AG09309 (cell line): ENCODE results near the gene OSBPL3.

Source experiments
- DNase-seq: peaks from one replicate; pipeline ENCODE4 v3.0.0-alpha.2; 2010; ENCODE audit warnings: low read depth
- H3K4me3 ChIP-seq: 2 replicates; pipeline ENCODE4 v1.5.1; 2011; ENCODE audit warnings: mild to moderate bottlenecking, low read depth, low read length, moderate library complexity; ENCODE audit not compliant: control insufficient read depth
- CTCF ChIP-seq: IDR thresholded peaks from 2 replicates; pipeline ENCODE4 v1.5.1; 2011; ENCODE audit warnings: mild to moderate bottlenecking, low read depth, low read length, inconsistent platforms; ENCODE audit not compliant: insufficient read depth, control insufficient read depth; ENCODE audit errors: missing control alignments

Gene OSBPL3

DNA sequence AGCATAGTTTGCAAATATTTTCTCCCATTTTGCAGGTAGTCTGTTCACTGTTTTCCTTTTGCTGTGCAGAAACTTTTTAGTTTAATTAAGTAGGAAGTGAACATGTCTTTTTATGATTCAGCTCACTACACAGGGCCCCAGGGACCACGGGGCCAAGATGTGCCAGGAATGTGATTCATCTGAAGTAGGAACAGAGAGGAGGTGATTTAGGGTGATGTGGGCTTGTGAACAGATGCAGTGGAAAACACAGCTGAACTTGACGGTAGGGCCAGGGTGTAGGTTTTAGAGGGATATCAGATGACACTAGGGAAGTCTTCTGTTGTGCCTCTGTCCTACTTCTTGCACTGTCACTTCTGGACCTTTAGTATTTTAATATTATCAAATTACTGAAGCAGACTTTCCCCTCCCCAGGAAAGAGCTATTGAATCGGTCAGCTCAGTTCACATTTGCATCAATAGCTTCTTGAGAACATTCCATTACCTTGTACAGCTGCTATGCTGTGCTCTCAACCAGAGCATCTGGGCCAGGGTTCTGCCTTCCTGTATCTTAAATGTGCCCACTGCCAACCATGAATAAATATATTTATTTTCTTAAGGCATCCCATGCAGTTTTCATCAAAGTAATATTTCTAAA is 96.9 kb downstream of the OSBPL3 start:
- H3K4me3 ChIP-seq: no peak overlapping the region
- TF ChIP-seq CTCF: no peak
- peak; percentile 42 for DNase-seq

DNA sequence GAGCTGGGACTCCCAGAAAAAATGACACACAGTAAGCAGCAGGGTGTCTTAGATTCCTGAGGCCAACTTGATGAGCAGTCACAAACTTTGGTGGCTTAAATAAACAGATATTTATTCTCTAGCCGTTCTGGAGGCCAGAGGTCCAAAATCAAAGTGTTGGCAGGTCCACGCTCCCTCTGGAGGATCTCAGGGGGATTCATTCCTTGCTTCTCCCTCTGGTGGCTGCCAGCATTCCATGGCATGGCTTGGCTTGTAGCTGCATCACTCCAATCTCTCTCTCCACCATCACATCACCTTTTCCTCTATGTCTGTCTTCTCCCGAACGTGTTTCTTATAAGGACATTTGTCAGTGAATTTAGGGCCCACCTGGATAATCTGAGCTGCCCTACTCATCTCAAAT is 98.4 kb downstream of the OSBPL3 start:
- H3K4me3 ChIP-seq: no peak overlapping the region
- peak; percentile 20 for TF ChIP-seq CTCF
- DNase-seq: no peak

DNA sequence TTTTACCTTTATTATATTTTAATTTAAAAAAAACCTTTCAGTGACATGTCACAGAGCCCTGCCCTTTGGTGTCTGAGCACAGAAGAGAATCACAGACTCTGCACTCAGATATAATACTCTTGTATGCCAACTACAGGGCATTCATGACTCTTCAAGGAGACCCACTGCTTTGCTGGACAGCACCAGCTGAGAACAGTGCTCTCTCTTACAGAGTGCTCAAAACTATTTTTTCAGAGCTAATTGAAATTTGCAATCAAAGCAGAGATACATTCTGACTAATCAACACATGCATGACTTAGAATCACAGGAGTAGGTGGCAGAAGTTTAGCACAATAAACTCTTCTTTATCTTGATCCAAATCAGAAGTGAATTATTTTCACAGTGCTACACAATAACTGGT is 99.1 kb downstream of the OSBPL3 start:
- DNase-seq: no peak
- TF ChIP-seq CTCF: no peak
- no peak overlapping the region for H3K4me3 ChIP-seq

GRCh38 chr7:24879291-24879690 is 100.7 kb downstream of the OSBPL3 start:
- no peak for TF ChIP-seq CTCF
- DNase-seq: no peak
- H3K4me3 ChIP-seq: no peak overlapping the region

- DNase-seq: no peak
- no peak overlapping the region for H3K4me3 ChIP-seq
- no peak for TF ChIP-seq CTCF
These were observed 102.1 kb downstream of the OSBPL3 start for GRCh38 chr7:24877790-24878311.

DNA sequence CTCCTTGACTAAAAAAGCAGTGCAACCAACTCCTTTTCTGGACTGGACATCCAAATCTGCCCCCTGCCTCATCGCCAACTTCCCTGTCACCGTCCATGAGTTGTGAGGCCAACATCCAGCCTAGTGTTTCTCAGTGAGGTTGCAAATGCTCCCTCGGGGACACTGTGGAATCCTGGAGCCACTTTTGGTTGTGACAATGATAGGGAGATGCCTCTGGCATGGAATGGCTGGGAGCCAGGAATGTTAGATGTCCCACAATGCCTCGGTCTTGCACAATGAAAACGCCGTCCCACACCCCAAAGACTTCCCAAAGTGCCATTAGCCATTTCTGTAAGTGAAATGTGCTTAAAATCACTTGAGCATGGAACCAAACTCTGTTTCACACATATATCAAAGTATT is 105.2 kb downstream of the OSBPL3 start:
- DNase-seq: no peak
- no peak for TF ChIP-seq CTCF
- no peak overlapping the region for H3K4me3 ChIP-seq
